Smooth muscle cell (in vitro differentiated cells): ENCODE measurements around the gene PTPN11. TPM values are rescaled to one million over a fixed set of nuclear protein-coding genes. Genes with fewer than 3 reads are reported as not detected.

Experiments used
- DNase-seq: peaks from one replicate; lab custom pipeline; 2025; ENCODE audit not compliant: unreplicated experiment; lab: John Stamatoyannopoulos, UW
- H2AFZ ChIP-seq: fragments of 200-600 bp; sonication (generic); 2 replicates; pipeline ENCODE4 v1.6.0; 2016; ENCODE audit warnings: antibody characterized with exemption, low read depth, mild to moderate bottlenecking
- H3F3A ChIP-seq: fragments of 200-600 bp; sonication (generic); 2 replicates; pipeline ENCODE4 v1.6.0; 2017; ENCODE audit warnings: antibody characterized with exemption, low read depth
- H3K27ac ChIP-seq: fragments of 200-600 bp; sonication (generic); 2 replicates; pipeline ENCODE4 v1.5.1; 2016; ENCODE audit warnings: low read depth, mild to moderate bottlenecking
- H3K27me3 ChIP-seq: fragments of 200-600 bp; sonication (generic); 2 replicates; pipeline ENCODE4 v1.6.1; 2016; ENCODE audit warnings: low read depth, mild to moderate bottlenecking
- H3K36me3 ChIP-seq: fragments of 200-600 bp; sonication (generic); 2 replicates; pipeline ENCODE4 v1.5.1; 2016; ENCODE audit warnings: low read depth
- H3K4me1 ChIP-seq: fragments of 200-600 bp; sonication (generic); 2 replicates; pipeline ENCODE4 v1.5.1; 2016; ENCODE audit warnings: low read depth
- H3K4me2 ChIP-seq: fragments of 200-600 bp; sonication (generic); 2 replicates; pipeline ENCODE4 v1.6.0; 2016; ENCODE audit warnings: mild to moderate bottlenecking
- H3K4me3 ChIP-seq: fragments of 200-600 bp; sonication (generic); 2 replicates; pipeline ENCODE4 v1.5.1; 2016; ENCODE audit warnings: mild to moderate bottlenecking
- H3K79me2 ChIP-seq: fragments of 200-600 bp; sonication (generic); 2 replicates; pipeline ENCODE4 v1.6.0; 2016; ENCODE audit warnings: low read depth, mild to moderate bottlenecking
- H3K9ac ChIP-seq: fragments of 200-600 bp; sonication (generic); 2 replicates; pipeline ENCODE4 v1.6.0; 2016; ENCODE audit warnings: low read depth
- H3K9me3 ChIP-seq: fragments of 200-600 bp; sonication (generic); replicated peaks from 2 replicates; pipeline ENCODE4 v1.5.1; 2016; ENCODE audit warnings: low read depth
- H4K20me1 ChIP-seq: fragments of 200-600 bp; sonication (generic); 2 replicates; pipeline ENCODE4 v1.6.0; 2016; ENCODE audit warnings: low read depth
- CTCF ChIP-seq: fragments of 200-600 bp; sonication (generic); IDR thresholded peaks from 2 replicates; pipeline ENCODE4 v1.5.1; 2017; ENCODE audit warnings: borderline replicate concordance, mild to moderate bottlenecking, antibody characterized with exemption; ENCODE audit not compliant: insufficient read depth, poor library complexity, severe bottlenecking
- WGBS: methylation state at CpG from one replicate; pipeline ENCODE4 v1.1.7; 2016; ENCODE audit warnings: low lambda C conversion rate; 5-methylcytosine and 5-hydroxymethylcytosine counted together
- polyA plus RNA-seq: library from polyadenylated mRNA; unstranded; fragments of >200 nt; fragmentation: Nextera tagmentation; extraction: Ambion mirVana; gene quantifications from 2 replicates; pipeline ENCODE4 v1.2.1, GENCODE V29; 2016
- total RNA-seq: library from RNA; depleted of rRNA; stranded (reverse); fragments of >200 nt; gene quantifications from 2 replicates; pipeline ENCODE4 v1.2.3, GENCODE V29; 2014

The PTPN11 gene
- total and polyA plus RNA-seq, 2 experiments from 2014 or later, result 44.6 to 77.2 TPM

DNA sequence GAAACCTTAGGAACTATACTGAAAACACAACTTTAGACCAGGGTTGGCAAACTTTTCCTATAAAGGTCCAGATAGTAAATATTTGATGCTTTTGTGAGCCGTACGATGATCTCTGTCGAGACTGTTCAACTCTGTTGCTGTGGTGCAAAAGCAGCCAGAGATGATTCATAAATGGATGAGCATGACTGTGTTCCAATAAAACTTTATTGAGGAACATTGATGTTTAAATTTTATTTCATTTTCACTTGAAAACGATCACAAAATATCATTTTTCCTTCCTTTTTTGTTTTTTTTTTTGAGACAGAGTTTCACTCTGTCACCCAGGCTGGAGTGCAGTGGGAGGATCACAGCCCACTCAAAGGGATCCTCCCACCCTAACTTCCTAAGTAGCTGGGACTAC is 105.5 kb downstream of the PTPN11 start:
- H3K9ac ChIP-seq, result no peak overlapping the region
- H3K79me2 ChIP-seq, result no peaks in the 10 kb centered on the region
- no peak for DNase-seq
- no peaks in the 10 kb centered on the region for H3K4me1 ChIP-seq
- H2AFZ ChIP-seq, result no peak overlapping the region
- H3K4me2 ChIP-seq, result no peak overlapping the region
- H3K27ac ChIP-seq, result no peak overlapping the region
- no peaks in the 10 kb centered on the region for H3F3A ChIP-seq
- H3K36me3 ChIP-seq, result no peaks in the 10 kb centered on the region
- WGBS, result 89% methylated on average over 4 of the region's 4 CpGs
- no peaks in the 10 kb centered on the region for H4K20me1 ChIP-seq
- no peak for TF ChIP-seq CTCF
- no peaks in the 10 kb centered on the region for H3K9me3 ChIP-seq
- no peaks in the 10 kb centered on the region for H3K27me3 ChIP-seq
- no peak overlapping the region for H3K4me3 ChIP-seq

- no peaks in the 10 kb centered on the region for H4K20me1 ChIP-seq
- H3K4me3 ChIP-seq, result no peak overlapping the region
- no peak for DNase-seq
- H2AFZ ChIP-seq, result no peak overlapping the region
- no peak overlapping the region for H3K27ac ChIP-seq
- H3K27me3 ChIP-seq, result no peaks in the 10 kb centered on the region
- no peaks in the 10 kb centered on the region for H3F3A ChIP-seq
- H3K4me2 ChIP-seq, result no peak overlapping the region
- no peaks in the 10 kb centered on the region for H3K4me1 ChIP-seq
- TF ChIP-seq CTCF, result no peak
- 76% methylated on average over 5 of the region's 5 CpGs for WGBS
- no peaks in the 10 kb centered on the region for H3K9me3 ChIP-seq
- H3K36me3 ChIP-seq, result no peaks in the 10 kb centered on the region
- H3K9ac ChIP-seq, result no peak overlapping the region
- H3K79me2 ChIP-seq, result no peaks in the 10 kb centered on the region
These were observed 106.1 kb downstream of the PTPN11 start for GRCh38 chr12:112524676-112525425.

DNA sequence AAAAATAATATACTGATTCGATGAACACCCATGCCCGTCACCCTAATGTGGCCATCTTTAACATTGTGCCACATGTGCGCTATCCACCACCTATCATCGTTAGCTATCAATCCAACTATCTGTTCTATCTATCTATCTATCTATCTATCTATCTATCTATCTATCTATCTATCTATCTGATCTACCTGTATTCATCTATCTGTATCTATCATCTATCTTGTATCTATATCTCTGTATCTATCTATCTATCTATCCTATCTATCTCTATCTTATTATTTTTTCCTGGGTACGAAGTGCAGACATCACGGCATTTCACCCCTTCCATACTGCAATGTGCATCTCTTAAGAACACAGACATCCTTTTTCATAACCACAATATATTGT is 106.7 kb downstream of the PTPN11 start:
- no peaks in the 10 kb centered on the region for H3F3A ChIP-seq
- H3K27me3 ChIP-seq, result no peaks in the 10 kb centered on the region
- WGBS, result 95% methylated on average over 6 of the region's 6 CpGs
- no peaks in the 10 kb centered on the region for H4K20me1 ChIP-seq
- no peaks in the 10 kb centered on the region for H3K4me1 ChIP-seq
- no peaks in the 10 kb centered on the region for H3K9me3 ChIP-seq
- no peak overlapping the region for H3K9ac ChIP-seq
- H3K4me2 ChIP-seq, result no peak overlapping the region
- no peak overlapping the region for H3K4me3 ChIP-seq
- TF ChIP-seq CTCF, result no peak
- no peak overlapping the region for H3K27ac ChIP-seq
- DNase-seq, result no peak
- no peaks in the 10 kb centered on the region for H3K36me3 ChIP-seq
- no peak overlapping the region for H2AFZ ChIP-seq
- H3K79me2 ChIP-seq, result no peaks in the 10 kb centered on the region

- no peaks in the 10 kb centered on the region for H3K9me3 ChIP-seq
- no peak overlapping the region for H3K27ac ChIP-seq
- H3K27me3 ChIP-seq, result no peaks in the 10 kb centered on the region
- H4K20me1 ChIP-seq, result no peaks in the 10 kb centered on the region
- no peak overlapping the region for H3K4me2 ChIP-seq
- no peaks in the 10 kb centered on the region for H3K36me3 ChIP-seq
- H3K9ac ChIP-seq, result no peak overlapping the region
- H3F3A ChIP-seq, result no peaks in the 10 kb centered on the region
- H3K4me3 ChIP-seq, result no peak overlapping the region
- no peak for DNase-seq
- H2AFZ ChIP-seq, result no peak overlapping the region
- TF ChIP-seq CTCF, result no peak
- no peaks in the 10 kb centered on the region for H3K79me2 ChIP-seq
- no peaks in the 10 kb centered on the region for H3K4me1 ChIP-seq
These were observed 108.3 kb downstream of the PTPN11 start for GRCh38 chr12:112527082-112527481.
